HG03571 (cell line): ENCODE results near the gene UNC5CL.
"Not testable (repeated sequence)": the region's sequence is repeated elsewhere in the genome, so short reads cannot be mapped to it uniquely, and the experiment has no call there.

ENCODE experiments used
- ATAC-seq: cut with Tn5 transposase; IDR thresholded peaks from one replicate; pipeline ENCODE4 v1.9.1; 2021; ENCODE audit not compliant: unreplicated experiment

The UNC5CL gene

DNA sequence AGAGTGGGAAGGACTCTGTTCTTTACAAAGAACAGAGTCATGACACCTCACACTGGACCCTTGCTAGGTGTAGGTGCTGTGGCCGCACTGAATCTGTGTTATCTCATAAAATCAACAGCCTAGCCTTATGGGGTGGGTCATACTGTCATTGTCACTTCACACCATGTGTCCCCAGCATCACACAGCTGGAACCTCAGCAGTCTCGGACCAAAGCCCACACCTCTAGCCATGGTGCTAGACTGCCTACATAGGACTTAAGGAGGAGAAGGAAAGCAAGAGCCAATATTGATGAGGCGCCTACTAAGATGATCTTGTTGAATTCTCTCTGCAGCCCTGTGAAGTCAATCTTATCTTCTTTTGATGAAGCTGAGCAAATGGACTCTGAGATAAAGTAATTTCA, 31.0 kb downstream of the UNC5CL start:
- ATAC-seq = no peak

- not testable (repeated sequence) for ATAC-seq
Measured at GRCh38 chr6:41006980-41007379, 32.0 kb downstream of the UNC5CL start.

GRCh38 chr6:41006217-41006616, 32.8 kb downstream of the UNC5CL start:
- ATAC-seq = not testable (repeated sequence)

- no peak for ATAC-seq
Measured at GRCh38 chr6:41002168-41002567, 36.9 kb downstream of the UNC5CL start.

DNA sequence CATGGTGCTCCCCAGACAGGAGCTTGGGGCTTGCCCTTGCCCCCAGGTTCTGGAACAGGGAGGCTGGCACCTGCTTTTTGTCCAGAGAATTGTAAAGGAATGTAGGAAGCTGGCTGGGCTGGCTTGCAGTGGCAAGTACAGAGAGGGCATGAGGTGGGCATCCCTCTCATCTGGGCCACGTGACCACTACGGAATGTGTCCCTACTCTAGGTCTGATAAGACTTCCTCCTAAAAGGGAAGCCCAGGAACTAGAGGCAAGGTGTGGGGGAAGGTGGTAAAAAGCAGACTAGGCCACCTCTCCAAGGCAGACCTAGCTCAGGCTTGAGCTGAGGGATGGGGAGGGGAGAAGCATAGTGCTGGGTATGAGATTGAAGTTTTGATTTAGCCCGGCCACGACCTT, 38.8 kb downstream of the UNC5CL start:
- no peak for ATAC-seq

GRCh38 chr6:40999569-40999968, 39.5 kb downstream of the UNC5CL start:
- ATAC-seq = no peak

- ATAC-seq = no peak
Measured at GRCh38 chr6:40998661-40999060, 40.4 kb downstream of the UNC5CL start.

- no peak for ATAC-seq
Measured at GRCh38 chr6:40997234-40997957, 41.6 kb downstream of the UNC5CL start.

DNA sequence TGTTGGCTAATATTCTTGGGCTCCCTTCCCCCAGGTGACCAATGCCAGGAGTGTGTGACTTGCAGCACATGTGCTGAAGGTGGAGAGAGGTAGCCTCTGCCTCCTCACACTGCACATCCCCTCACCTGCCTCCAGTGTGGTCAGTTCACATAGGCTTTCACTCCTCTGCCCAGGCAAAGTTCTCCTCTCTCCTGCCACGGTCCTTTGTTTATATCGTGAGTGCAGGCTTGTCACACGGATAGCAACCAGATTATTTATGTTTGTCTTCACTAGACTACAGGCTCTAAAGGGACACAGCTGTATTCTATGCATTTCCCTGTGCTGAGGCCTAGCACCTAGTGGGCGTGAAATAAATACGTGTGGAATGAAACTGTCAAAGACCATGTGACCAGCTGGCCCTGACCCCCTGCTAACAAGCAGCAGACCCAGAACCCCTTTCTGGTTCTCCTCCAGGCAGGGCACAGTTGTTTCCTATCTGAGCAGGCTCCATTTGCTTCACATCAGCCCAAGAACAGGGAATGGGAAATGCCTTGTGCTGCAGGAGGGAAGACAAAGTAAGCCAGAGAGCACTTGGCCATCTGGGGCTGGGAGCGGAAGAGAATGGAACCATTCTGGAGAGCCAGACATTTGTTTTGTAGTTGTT, 42.3 kb downstream of the UNC5CL start:
- no peak for ATAC-seq

DNA sequence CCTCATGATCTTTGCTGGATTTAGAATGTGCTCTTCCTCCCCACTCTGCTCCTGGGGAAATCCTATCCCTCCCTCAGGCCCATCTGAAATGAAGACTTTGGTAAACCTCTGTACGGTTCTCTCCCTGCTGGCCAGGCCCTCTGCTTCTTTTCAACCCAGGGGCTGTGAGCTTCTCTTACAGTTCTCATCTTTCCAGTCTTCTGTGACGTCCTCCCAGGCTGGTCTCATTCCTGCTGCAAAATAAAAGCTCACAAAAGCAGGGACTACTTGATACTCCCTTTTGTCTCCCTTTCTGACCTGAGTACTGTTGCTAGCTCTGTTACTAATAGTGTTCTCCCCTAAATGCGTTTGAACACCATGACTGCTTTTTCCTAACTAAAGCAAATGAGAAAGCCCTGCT, 46.3 kb downstream of the UNC5CL start:
- no peak for ATAC-seq

- ATAC-seq = no peak
Measured at GRCh38 chr6:40990301-40990700, 48.7 kb downstream of the UNC5CL start.

GRCh38 chr6:40989204-40990169, 49.5 kb downstream of the UNC5CL start:
- ATAC-seq = no peak

DNA sequence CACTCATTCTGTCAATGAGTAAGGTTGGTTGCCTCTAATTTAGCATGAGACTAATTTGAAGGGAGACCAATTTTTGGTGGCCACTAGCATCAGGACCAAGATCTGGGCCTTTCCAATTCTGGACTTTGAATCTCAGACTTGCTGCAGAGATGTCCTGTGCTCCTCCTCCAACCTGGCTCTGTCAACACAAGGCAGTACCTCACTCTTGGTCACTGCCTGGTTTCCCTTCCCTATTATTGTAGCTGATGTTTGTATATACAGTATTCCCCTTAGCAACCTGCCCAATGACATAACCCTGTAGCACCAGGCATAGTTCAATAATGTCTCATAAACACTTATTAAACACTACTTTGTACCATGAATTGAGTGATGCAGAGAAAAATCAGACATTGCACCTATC, 50.4 kb downstream of the UNC5CL start:
- no peak for ATAC-seq

- no peak for ATAC-seq
Measured at GRCh38 chr6:40986921-40987819, 51.9 kb downstream of the UNC5CL start.

GRCh38 chr6:40986364-40986763, 52.7 kb downstream of the UNC5CL start:
- no peak for ATAC-seq

DNA sequence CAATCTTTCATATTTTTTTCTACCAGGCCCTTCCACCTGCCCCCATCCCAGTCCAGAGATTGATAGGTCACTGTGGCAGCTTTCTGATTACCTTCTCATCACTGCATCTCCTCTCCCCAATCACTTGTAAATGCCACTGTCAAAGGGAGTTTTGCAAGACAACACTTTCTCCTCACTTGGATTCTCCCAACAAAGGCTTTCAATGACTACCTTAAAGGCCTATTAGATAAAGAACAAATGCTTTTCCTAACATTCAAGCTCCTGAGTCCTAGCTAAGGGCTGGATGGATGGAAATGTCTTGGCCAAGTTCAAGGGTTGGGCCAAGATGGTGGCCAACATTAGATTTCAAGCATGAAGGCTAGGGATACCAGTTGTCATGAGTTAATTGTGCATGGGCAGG, 55.3 kb downstream of the UNC5CL start:
- no peak for ATAC-seq

DNA sequence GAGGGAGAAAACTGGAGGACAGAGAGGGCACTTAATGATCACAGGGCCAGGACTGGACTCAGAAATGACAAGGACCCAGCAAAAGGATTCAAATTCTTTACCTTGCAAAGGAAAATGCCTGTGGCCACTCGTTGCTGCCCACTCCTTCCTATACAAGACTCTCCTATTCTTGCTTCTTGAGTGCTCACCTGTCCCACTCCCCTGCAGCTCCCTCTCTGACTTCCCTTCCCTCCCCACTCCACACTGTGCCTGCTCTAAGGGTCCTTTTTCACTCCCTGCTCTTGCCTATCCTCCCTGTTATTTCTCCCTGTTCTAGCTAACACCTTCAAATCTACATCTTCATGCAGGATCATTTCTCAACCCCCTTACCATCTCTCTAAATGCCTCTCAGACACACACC, 56.1 kb downstream of the UNC5CL start:
- no peak for ATAC-seq

- ATAC-seq = no peak
Measured at GRCh38 chr6:40978687-40979289, 60.2 kb downstream of the UNC5CL start.

- no peak for ATAC-seq
Measured at GRCh38 chr6:40977695-40978094, 61.3 kb downstream of the UNC5CL start.

DNA sequence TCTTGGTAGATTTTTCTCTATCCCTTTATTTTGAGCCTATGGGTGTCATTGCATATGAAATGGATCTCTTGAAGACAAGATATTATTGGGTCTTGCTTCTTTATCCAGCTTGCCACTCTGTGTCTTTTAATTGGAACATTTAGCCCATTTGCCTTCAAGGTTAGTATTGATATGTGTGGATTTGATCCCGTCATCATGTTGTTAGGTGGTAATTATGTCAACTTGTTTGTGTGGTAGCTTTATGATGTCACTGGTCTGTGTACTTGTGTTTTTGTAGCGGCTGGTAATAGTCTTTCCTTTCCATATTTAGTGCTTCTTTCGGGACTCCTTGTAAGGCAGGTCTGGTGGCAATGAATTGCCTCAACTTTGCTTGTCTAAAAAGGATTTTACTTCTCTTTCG, 61.9 kb downstream of the UNC5CL start:
- ATAC-seq = no peak
